ENCODE results near the gene TAOK3.
"Not testable (repeated sequence)": the region's sequence is repeated elsewhere in the genome, so short reads cannot be mapped to it uniquely, and the experiment has no call there.

TAOK3 gene

GRCh38 chr12:118373616-118374015 is 909 bp upstream of the TAOK3 start:
- DNase-seq (ENCODE audit: low read depth in 2 of 2): no peak

GRCh38 chr12:118371321-118372282 is 1.1 kb downstream of the TAOK3 start:
- no peak for DNase-seq (ENCODE audit: low read depth in 2 of 2)

- DNase-seq (ENCODE audit: low read depth in 2 of 2): no peak
Measured at GRCh38 chr12:118370601-118371000, 2.1 kb downstream of the TAOK3 start.

- DNase-seq (ENCODE audit: low read depth in 2 of 2): no peak
Measured at GRCh38 chr12:118368821-118369220, 3.9 kb downstream of the TAOK3 start.

GRCh38 chr12:118361889-118362288 is 10.8 kb downstream of the TAOK3 start:
- DNase-seq (ENCODE audit: low read depth in 2 of 2): no peak

GRCh38 chr12:118361092-118361404 is 11.7 kb downstream of the TAOK3 start:
- DNase-seq (ENCODE audit: low read depth in 2 of 2): no peak

- DNase-seq (ENCODE audit: low read depth in 2 of 2): no peak
Measured at GRCh38 chr12:118359541-118359915, 13.2 kb downstream of the TAOK3 start.

- no peak for DNase-seq (ENCODE audit: low read depth in 2 of 2)
Measured at GRCh38 chr12:118358612-118359540, 13.8 kb downstream of the TAOK3 start.

- DNase-seq (ENCODE audit: low read depth in 2 of 2): no peak
Measured at GRCh38 chr12:118358008-118358359, 14.7 kb downstream of the TAOK3 start.

- no peak for DNase-seq (ENCODE audit: low read depth in 2 of 2)
Measured at GRCh38 chr12:118357257-118358007, 15.3 kb downstream of the TAOK3 start.

- no peak for DNase-seq (ENCODE audit: low read depth in 2 of 2)
Measured at GRCh38 chr12:118356809-118357256, 15.9 kb downstream of the TAOK3 start.

- DNase-seq (ENCODE audit: low read depth in 2 of 2): no peak
Measured at GRCh38 chr12:118355843-118356242, 16.9 kb downstream of the TAOK3 start.

GRCh38 chr12:118354903-118355302 is 17.8 kb downstream of the TAOK3 start:
- no peak for DNase-seq (ENCODE audit: low read depth in 2 of 2)

GRCh38 chr12:118354503-118354902 is 18.2 kb downstream of the TAOK3 start:
- DNase-seq (ENCODE audit: low read depth in 2 of 2): not testable (repeated sequence)

- DNase-seq (ENCODE audit: low read depth in 2 of 2): no peak
Measured at GRCh38 chr12:118353721-118354120, 19.0 kb downstream of the TAOK3 start.

- no peak for DNase-seq (ENCODE audit: low read depth in 2 of 2)
Measured at GRCh38 chr12:118350908-118351559, 21.7 kb downstream of the TAOK3 start.

GRCh38 chr12:118347916-118348315 is 24.8 kb downstream of the TAOK3 start:
- DNase-seq (ENCODE audit: low read depth in 2 of 2): no peak

- no peak for DNase-seq (ENCODE audit: low read depth in 2 of 2)
Measured at GRCh38 chr12:118346895-118347294, 25.8 kb downstream of the TAOK3 start.

GRCh38 chr12:118345355-118345754 is 27.4 kb downstream of the TAOK3 start:
- DNase-seq (ENCODE audit: low read depth in 2 of 2): no peak

GRCh38 chr12:118344829-118345228 is 27.9 kb downstream of the TAOK3 start:
- no peak for DNase-seq (ENCODE audit: low read depth in 2 of 2)

- DNase-seq (ENCODE audit: low read depth in 2 of 2): no peak
Measured at GRCh38 chr12:118342090-118342489, 30.6 kb downstream of the TAOK3 start.

All from stimulated activated CD4-positive, alpha-beta T cell treated with anti-CD3 and anti-CD28 coated beads, Interleukin-4, amount 100 ng/mL, for 48 hours (primary cell).